Stimulated activated naive CD4-positive, alpha-beta T cell (primary cell): ENCODE data around the gene LTB4R.
A peak's percentile ranks its signal among the peaks of the same experiment; 100 is the strongest.

ENCODE experiments used
- DNase-seq, 6 experiments: peaks; one replicate each; lab custom pipeline; 2025; lab: John Stamatoyannopoulos, UW

Gene LTB4R

DNA sequence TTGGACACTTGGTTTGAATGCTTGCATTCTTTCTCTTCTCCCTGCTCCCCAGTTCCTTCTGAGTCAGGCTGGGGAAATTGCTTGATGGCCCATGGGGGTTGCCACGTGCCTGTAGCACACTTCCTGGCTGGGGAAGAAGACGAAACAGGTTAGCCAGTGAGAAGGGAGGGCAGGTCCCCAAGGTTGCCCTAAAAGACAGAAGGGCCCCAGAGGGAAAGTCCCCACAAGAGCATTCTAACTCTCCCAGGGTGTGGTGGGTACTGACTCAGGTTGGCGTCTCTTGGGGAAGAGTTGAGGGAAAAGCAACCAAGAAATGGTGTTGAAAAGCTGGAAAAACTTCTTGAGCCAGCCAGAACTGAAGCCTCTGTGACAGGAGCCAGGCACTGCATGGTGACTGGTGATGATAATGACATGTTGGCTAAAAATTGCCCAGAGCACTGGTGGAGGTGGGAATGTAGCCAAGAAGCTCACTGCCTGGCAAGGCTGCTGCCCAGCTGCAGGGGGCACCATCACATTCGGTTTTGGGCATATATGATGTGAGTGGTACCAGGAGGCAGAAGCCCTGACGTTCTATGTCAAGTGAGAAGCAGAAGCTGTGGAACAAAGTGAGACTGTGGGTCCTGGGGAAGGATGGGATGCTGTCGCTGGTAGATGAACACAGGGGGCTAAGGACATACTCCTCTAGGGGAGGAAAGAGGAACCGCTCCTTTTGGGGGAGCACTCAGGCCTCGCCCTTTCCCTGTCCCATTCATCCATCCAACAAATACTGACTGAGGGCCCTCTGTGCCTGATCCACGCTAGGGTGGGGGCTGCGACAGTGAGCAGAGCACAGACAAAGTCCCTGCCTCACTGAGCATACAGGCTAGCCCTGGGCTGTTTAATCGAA is 31.8 kb upstream of the LTB4R start:
- peak; percentile 12 to 38 (median 28) for DNase-seq

DNA sequence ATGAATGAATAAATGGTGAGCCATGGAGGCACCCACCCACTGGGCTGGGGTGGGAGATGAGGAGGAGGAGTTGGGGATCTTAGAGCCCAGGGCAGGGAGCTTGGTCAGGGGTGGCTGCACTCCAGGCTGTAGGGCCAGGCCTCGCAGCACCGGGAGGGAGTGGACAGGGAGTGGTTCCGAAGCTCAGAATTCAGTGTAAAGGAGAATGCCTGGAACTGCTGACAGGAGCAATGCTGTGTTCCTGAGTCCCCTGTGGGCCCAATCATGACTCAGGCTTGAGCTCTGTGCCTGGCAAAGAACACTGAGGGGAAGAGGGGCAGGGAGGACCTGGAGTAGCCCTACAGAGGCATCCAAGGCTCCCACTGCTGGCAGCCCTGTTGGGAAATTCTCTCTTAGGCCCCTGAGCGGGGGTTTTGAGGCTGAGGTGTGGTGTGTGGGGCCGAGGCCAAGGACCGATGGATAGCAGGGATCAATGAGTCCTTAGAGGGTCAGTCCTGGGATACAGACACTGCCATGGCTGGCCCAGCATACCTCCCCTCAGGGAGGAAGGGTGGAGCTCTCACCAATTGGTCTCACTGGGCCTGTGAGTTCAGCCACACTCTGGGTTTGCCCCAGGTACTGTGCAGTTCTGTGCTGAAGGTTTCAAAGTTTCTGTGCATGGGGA is 30.4 kb upstream of the LTB4R start:
- no peak for DNase-seq

DNA sequence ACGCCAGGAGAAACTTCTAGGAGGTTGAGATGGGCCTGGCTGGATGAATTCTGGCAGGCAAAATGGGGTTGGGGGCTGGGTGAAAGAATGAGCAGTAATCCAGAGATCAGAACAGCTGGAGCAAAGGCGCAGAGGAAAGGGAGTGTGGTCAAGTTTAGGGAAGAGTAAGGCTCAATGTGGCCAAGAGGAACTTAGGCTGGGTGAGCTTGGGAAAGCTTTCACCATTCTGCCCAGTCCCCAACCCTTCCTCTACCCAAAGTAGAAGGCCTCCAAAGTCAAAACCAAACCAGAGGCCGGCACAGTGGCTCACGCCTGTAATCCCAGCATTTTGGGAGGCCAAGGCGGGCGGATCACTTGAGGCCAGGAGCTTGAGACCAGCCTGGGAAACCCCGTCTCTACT is 29.7 kb upstream of the LTB4R start:
- no peak for DNase-seq

DNA sequence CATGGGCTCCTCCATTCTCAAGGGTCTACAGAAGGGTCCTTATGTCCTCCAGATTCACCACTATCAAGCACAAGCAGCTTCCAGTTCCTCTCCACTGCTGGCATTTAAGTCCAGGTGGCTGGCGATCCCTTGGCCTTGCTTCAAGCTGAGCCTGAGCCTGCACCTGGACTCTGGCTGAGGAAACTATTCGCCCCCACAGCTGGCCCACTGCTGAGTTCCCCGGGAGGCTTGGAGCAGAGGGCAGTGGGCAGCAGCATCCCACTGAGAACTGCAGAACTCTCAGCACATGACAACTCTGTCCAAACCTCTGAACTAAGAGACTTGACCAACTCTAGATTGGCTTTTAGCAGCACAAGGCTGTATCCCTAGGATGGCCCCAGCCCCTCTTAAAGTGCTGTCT is 28.6 kb upstream of the LTB4R start:
- DNase-seq = no peak

DNA sequence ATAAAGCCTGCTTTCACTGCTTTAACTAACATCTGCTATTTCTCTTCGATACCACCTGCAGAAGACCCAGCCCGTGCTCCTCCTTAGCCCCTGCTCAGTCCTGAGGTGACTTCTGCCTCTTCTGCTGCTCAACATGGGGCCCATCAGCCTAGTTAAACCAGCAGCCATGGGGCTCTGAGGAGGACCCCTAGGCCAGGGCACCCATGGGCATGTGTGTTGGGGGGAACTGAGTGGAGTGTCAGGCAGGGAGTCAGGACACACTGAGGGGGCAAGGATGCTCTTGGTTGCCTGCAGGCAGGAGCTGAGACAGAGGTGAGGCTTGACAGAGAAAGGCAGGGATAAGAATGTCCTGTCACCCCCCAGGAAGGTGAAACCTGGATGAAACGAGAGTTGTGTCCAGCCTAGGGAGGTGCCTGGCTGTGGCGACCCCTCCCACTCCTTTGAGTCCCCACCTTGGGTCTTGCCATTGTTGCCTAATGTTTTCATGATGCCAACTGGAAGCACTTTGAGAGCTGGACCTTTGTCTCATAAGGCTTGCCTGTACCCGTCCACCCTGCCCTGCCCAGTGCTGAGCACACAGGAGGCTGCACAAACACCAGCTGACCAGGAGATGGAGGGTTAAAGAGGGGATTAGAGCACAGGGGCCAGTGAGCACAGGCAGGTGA is 27.4 kb upstream of the LTB4R start:
- no peak for DNase-seq

DNA sequence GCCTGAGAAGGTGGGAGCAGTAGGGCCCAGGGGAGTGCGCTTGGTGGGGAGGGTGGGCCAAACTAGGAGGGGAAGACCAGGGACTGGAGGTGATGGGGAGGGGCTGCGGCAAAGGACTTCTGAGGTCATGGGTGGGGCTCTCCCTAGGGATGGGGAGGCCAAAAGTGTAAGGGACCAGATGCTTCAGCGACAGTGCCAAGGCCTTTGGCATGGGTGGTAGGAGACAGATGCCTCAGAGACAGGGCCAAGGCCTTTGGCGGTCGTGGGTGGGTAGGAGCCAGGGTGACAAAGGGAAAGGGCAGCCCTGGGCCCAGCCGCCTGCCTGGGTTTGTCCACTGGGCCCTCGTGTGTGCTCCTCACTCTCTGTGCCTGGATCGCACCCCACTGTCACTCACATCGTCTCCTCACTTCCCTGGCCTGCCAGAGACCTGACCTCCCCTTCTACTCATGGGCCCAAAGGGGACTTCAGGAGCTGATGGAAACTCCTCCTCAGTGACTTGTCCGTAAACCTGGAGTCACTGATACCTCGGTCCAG is 26.7 kb upstream of the LTB4R start:
- DNase-seq = no peak

DNA sequence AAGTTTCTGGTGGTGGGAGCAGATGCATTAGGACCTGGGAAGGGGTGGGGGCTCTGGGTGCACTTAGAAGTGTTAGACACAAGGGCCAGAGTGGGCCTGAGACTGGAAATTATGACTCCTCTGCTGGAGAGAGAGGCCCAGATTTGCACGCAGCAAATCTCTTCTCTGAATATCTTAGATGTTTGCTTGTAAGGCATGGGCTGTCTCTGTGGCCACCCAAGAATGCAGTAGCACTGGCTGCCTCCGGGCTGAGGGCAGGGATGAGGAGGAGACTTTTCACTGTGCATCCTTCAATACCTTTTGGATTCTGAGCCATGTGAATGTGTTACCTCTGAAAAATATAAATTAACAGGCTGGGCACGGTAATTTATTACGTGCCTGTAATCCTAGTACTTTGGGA is 26.0 kb upstream of the LTB4R start:
- no peak for DNase-seq

DNA sequence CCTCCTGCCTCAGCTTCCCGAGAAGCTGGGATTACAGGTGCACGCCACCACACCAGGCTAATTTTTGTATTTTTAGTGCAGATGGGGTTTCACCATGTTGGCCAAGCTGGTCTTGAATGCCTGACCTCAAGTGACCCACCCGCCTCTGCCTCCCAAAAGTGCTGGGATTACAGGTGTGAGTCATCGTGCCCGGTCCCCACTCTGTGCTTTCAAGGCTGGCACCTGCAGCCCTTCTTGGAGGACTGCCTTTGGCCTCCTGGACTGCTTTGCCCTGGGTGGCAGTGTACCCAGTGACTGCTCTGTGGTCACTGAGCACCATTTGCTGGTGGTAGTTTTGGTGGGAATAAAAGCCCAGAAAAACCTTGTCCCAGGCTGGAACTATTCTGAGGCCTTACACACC is 24.3 kb upstream of the LTB4R start:
- no peak for DNase-seq

DNA sequence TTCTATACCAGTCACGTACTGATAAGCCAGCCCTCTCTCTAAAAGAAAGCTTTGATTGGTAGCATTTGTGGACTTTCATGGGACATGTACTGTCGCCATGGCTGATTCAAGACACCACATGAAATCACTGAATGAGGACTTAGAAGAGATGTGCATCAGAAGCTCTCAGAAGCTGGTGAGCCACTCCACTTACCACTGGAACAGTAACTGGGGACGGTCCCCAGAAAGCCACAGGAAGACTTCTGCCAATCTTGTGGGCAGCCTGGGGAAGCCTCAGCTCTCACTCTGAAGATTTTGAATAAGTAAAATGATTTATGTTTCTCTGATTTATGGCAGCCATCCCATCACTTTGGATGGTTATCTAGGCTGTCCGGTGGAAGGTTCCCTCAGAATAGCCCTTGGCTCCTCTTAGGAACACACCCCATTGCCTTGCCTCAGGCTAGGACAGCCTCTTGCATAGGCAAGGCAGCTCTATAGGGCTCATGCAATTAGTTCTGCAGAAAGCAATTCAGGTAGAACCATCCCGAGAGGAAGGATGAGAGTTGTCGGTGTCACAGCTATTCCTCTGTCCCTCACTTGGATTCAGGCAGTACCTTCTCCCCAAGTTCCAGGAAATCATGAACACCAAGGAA is 21.5 kb upstream of the LTB4R start:
- DNase-seq = no peak

DNA sequence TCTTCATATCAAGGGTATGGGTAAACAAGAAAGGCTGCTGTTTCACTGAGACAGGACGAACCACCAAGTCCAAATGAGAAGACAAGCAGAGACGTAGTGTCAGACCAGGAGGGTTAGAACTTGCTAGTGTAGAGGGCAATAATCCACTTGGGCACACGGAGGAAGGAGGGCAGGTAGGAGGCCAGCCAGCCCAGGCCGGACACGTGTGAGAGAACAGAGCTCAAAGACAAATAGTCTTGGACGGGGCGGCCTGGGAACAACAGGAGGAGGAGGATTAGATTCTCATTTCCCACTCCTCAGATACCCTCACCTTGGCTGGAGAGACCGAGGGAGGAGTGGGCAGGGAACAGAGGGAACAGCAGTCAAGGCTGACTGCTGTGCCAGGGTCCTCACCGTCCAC is 20.6 kb upstream of the LTB4R start:
- no peak for DNase-seq

DNA sequence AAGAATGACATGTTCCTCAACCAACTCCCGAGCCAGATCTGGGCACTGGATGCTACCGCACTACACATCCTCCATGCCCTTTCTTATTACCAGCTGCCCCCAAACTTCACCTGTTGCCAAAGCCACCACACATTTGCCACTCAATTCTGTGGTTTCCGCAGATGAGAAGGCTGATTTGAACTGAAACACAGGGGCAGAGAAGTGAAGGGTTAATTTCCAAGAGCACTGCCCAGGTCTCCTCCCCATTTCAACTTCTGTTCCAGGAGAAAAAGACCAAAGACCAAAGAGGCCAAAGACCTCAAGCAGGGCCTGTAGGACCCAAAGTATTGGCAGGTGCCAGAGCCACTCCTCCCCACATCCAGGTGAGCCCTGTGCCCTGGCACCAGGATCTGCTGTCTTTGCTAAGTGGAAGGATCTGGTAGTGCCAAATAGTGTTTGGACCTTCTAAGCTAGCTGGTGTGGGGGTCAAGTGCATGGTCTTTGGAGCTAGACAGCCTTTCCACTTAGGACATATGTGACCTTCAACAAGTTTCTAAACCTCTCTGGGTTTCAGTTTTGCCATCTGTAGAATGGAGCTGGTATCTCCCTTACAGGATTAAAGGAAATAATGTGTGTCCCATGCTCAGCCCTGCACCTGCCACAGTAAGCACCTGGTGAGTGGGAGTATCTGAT is 19.7 kb upstream of the LTB4R start:
- DNase-seq = no peak

DNA sequence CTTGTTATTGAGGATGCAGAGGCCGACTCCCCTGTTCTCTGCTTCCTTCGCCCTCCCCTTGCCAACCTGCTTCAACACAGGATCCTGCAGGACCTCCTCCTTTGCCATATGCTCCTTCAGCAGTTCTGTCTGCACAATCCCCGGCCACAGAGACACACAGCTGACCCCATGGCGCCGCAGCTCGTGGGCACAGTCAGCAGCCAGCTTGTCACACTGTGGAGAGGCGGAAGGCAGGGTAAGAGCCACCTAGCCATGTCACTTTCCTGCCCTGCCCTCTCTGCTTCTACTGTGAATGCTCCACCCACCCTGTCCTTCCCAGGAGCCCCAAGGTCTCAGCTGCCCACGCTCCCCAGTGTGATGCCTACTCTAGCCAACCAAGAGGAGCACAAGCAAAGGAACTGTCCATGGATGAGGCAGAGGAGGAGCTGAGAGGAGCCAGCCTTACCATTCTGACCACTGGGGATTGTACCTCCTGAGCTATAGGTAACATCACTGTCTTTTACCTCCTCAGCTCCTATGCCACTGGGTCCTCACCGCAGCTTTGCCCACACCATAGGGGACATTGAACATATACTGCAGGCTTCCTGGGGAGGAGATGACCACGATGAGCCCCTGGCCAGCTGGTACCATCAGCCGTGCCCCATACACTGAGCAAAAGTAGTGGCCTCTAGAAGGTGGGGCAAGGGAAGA is 19.0 kb upstream of the LTB4R start:
- no peak for DNase-seq

DNA sequence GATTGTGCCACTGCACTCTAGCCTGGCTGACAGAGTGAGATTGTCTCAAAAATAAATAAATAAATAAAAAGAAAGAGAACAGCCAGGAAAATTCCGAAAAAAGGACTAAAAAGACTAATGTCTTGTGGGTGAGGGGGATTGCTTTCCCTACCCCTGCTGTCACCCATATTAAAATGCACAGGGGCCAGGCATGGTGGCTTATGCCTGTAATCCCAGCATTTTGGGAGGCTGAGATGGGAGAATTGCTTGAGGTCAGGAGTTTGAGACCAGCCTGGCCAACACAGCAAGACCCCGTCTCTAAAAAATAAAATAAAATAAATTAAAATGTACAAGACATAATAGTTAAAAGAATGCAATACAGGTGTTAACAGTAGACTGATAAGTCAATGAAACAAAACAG is 17.8 kb upstream of the LTB4R start:
- no peak for DNase-seq

DNA sequence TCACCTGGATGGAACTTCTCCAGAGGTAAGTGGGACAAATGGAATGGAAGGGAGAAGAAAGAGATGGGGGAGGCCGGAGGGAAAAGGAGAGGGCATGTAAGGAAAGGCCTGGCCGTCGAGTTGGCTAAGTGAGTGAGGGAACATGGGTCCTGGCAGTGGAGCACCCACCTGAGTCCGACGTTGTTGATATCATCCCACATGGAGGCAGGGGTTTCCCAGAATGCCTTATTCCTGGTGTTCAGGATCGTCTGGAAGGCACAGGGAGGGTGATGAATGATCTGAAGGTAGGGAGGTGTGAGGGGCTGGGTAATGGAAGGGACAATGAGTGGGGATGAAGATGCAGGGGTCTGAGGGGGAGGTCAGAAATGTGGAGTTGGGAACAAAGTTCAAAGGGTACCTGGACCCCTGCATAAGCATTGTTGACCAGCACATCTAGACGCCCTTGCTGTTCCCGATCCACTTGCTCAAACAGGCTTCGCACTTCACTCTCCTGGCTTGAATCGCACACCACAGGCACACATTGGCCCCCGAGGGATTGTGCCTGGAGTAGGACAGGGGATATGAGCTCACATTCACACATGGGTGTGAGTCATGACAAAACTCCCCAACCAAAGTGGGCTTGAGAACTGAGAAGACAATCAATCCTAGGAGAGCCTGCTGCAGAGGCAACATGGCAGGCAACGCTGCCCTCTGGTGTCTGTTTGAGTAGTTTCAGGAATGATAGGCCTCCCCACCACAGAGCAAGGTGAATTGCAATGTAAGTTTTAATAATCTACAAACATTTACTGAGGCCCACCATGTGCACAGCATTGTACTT is 14.8 kb upstream of the LTB4R start:
- peak; percentile 39 to 75 (median 62) for DNase-seq

DNA sequence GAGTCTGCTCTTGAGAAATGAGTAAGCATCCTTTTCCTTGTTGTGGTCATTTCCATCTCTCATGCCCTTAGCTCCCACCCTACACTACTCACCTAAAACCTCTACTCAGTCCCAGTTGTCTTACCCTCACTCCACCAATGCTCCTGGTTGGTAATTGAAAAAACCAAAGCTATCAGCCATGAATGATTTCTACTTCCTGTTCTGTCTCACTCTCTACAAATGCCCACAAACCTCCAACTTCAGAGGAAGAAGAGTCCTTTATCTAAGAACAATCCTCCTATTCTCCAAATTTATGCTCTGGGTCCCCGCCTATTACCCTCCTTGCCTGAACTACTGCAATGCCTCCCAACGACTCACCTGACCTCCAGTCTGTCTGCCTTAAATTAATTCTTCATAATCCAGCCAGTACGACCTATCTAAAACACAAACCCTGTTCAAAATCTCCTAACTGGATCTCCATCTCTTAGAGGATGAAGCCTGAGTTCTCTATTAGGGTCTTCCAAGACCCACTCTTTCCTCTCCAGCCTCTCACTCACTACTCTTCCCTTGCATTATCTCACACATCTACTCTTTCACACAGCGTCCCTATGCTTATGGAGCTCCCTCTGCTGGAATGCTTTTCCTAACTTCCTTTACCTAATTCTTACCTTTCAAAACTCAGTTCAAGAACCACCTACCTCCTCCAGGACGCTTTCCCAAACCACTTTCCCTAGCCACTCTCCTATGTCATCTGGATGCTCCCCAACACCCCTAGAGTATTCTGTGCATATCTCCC is 13.9 kb upstream of the LTB4R start:
- no peak for DNase-seq

DNA sequence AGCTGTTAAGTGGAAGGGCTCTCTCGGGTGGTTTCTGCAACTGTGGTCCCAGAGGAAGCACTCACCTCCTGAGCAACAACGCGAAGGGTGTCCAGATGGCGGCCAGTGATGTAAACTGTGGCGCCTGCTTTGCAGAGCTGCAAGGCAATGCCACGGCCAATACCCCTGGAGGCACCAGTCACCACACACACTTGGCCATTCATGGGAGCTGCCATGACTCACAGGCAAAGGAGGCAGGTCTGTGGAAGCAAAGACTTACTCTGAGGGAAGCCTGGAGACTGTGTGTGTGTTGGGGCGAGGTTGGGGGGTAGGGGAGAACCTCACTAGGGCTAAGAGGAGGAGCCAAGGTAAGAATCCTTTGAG is 12.4 kb upstream of the LTB4R start:
- DNase-seq = no peak

DNA sequence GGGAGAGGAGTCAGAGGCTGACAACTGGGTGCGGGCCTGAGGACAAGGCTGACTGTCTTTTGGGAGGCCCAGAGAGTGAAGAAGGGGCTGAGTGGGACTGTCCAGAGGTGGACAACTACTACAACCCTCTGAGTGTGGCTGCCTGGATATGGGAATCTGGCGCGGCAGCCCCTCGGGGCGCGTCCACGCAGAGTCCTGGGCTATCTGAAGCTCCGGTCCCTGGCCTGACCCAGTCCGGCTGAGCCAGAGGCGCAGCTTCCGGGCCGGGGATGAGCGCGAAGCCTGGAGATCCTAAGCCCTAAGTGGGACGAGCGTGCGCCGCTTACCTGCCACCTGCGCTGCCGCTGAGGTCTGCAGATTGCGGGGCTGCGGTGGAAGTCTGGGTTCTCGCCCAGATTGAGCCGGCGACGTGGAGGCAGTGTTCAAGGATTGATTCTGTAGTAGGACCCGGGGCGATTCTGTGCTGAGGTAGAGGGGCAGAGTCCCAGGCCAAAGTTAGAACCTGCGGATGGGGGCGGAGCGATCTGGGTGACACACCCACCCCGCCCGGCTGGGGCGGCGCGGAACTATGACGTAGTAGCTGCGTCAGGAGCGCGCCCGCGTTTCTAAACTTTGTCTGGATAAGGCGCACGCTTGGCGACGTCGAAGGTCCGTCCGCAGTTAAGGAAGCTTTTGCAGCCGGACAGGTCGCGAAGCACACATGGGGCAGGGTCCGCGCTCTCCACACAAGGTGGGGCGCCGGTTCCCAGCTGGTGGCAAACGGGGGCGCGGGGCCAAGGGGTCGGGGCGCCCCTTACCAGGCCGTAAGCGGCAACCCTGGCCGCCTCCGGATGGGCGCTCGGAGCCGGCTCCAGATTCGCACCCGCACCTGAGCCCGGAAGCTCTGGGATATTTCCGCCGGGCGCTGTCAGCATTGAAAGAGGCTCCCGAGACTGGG is 11.8 kb upstream of the LTB4R start, which contains the start of the genes DHRS1 and NOP9:
DHRS1 (minus strand) TSS at position 526 of the 937 bp plus-strand sequence. CDS start 674 bp downstream, outside the sequence.
NOP9 (plus strand) TSS at position 596 of the 937 bp plus-strand sequence; CDS start at position 701, 105 bp downstream.
- peak; percentile 80 to 94 (median 88) for DNase-seq
